Ishikawa (cell line): ENCODE results near the gene CBLIF.

ENCODE experiments used
- CEBPB ChIP-seq: IDR thresholded peaks from 2 replicates; pipeline ENCODE4 v1.6.1; 2012
- CREB1 ChIP-seq: IDR thresholded peaks from 2 replicates; pipeline ENCODE4 v1.6.1; 2012; ENCODE audit warnings: low read depth
- EGR1 ChIP-seq: IDR thresholded peaks from 2 replicates; pipeline ENCODE4 v1.6.1; 2012
- EP300 ChIP-seq: IDR thresholded peaks from 2 replicates; pipeline ENCODE4 v1.6.1; 2012; ENCODE audit warnings: borderline replicate concordance
- FOXM1 ChIP-seq: IDR thresholded peaks from 2 replicates; pipeline ENCODE4 v1.6.1; 2012; ENCODE audit warnings: low read depth, borderline replicate concordance
- MAX ChIP-seq: IDR thresholded peaks from 2 replicates; pipeline ENCODE4 v1.6.1; 2012
- NFIC ChIP-seq: IDR thresholded peaks from 2 replicates; pipeline ENCODE4 v1.6.1; 2012
- RAD21 ChIP-seq: IDR thresholded peaks from 2 replicates; pipeline ENCODE4 v1.6.1; 2012; ENCODE audit warnings: low read depth
- REST ChIP-seq: IDR thresholded peaks from 2 replicates; pipeline ENCODE4 v1.6.1; 2012; ENCODE audit warnings: low read depth, mild to moderate bottlenecking
- TAF1 ChIP-seq: IDR thresholded peaks from 2 replicates; pipeline ENCODE4 v1.6.1; 2012; ENCODE audit warnings: low read depth, mild to moderate bottlenecking
- TCF12 ChIP-seq: IDR thresholded peaks from 2 replicates; pipeline ENCODE4 v1.6.1; 2012; ENCODE audit warnings: low read depth
- TEAD4 ChIP-seq: IDR thresholded peaks from 2 replicates; pipeline ENCODE4 v1.6.1; 2012
- USF1 ChIP-seq: IDR thresholded peaks from 2 replicates; pipeline ENCODE4 v1.6.1; 2012
- YY1 ChIP-seq: IDR thresholded peaks from 2 replicates; pipeline ENCODE4 v1.6.1; 2012; ENCODE audit warnings: low read depth
- ZBTB7A ChIP-seq: IDR thresholded peaks from 2 replicates; pipeline ENCODE4 v1.6.1; 2012; ENCODE audit warnings: low read depth

The CBLIF gene

GRCh38 chr11:59802639-59803176 is 42.6 kb downstream of the CBLIF start:
- TF ChIP-seq MAX (peak; percentile 88), CEBPB (peak; percentile 46; the same call in 1 of the 2 replicates), EP300 (no peak), RAD21 (peak; percentile 80), EGR1 (no peak), CREB1 (no peak), USF1 (0 out of 2 replicates have a peak, but pooled peaks have one; percentile 3)

- no peak for TF ChIP-seq TAF1
- no peak for TF ChIP-seq ZBTB7A
- TF ChIP-seq REST = no peak
- no peak for TF ChIP-seq CREB1
- TF ChIP-seq CEBPB = no peak
- no peak for TF ChIP-seq TEAD4
- TF ChIP-seq TCF12 = no peak
- TF ChIP-seq YY1 = no peak
- no peak for TF ChIP-seq NFIC
- no peak for TF ChIP-seq MAX
- TF ChIP-seq EGR1 = no peak
- no peak for TF ChIP-seq EP300
- no peak for TF ChIP-seq RAD21
- no peak for TF ChIP-seq FOXM1
- TF ChIP-seq USF1 = no peak
These were observed 43.2 kb downstream of the CBLIF start for GRCh38 chr11:59801981-59802638.

GRCh38 chr11:59801160-59801706 is 44.1 kb downstream of the CBLIF start:
- TF ChIP-seq ZBTB7A = no peak
- TF ChIP-seq NFIC = peak; percentile 20; the same call in 1 of the 2 replicates
- TF ChIP-seq YY1 = no peak

- TF ChIP-seq EP300 = no peak
- TF ChIP-seq USF1 = no peak
- TF ChIP-seq TEAD4 = no peak
- no peak for TF ChIP-seq ZBTB7A
- no peak for TF ChIP-seq FOXM1
- no peak for TF ChIP-seq TAF1
- TF ChIP-seq CREB1 = no peak
- no peak for TF ChIP-seq RAD21
- no peak for TF ChIP-seq CEBPB
- TF ChIP-seq MAX = no peak
- TF ChIP-seq TCF12 = no peak
- no peak for TF ChIP-seq YY1
- no peak for TF ChIP-seq EGR1
- TF ChIP-seq NFIC = no peak
- no peak for TF ChIP-seq REST
These were observed 44.8 kb downstream of the CBLIF start for GRCh38 chr11:59800390-59801025.

GRCh38 chr11:59794417-59794816 is 50.9 kb downstream of the CBLIF start:
- TF ChIP-seq YY1 (no peak), USF1 (no peak), EGR1 (no peak), EP300 (no peak), CREB1 (no peak), ZBTB7A (no peak), TAF1 (no peak), REST (no peak), NFIC (no peak), CEBPB (no peak), TCF12 (no peak), TEAD4 (no peak), MAX (no peak), FOXM1 (no peak), RAD21 (no peak)
